DMS79 treated with DMSO at 0.1 percent for 48 hours (cell line): ENCODE results near the gene FAR1.
"Not testable (repeated sequence)": the region's sequence is repeated elsewhere in the genome, so short reads cannot be mapped to it uniquely, and the experiment has no call there.

Source experiments
- DNase-seq: peaks from one replicate; lab custom pipeline; 2025; lab: John Stamatoyannopoulos, UW

The FAR1 gene

DNA sequence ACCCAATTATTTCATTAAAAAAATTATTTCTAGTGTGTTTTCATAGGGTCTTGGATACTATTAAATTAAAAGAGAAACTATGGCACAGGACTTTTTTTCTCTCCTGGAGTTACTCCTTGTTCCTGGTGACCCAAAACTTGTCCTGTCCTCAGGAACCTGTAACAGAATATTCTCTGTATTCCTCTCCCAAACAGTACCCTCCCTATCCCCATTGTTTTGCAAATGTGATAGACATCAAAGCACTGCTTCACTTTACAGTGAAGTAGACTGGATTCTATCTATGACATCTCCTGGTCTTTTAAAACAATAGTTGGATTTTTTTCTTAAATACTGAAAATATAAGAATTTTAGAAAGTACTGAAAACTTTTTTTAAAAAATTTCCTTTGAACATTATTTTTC is 37.2 kb downstream of the FAR1 start:
- DNase-seq = no peak

DNA sequence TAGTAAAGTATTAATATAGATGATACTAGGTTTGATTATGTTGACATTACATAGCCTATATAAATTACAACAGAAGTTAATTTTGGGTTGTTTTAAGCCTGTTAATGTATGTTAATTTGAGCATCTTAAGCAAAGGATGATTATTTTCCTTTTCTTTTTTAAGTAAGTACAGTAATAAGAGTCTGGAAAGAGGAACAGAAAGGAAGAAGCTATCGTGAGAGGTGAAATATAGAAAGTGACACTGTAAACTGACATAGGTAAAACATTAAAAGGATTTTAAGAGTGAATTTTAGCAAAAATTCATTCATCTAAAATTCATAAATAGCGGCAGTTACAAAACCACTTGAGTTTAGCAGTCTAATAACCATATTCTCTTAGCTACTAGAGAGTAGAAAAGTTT is 45.5 kb downstream of the FAR1 start:
- DNase-seq = no peak

DNA sequence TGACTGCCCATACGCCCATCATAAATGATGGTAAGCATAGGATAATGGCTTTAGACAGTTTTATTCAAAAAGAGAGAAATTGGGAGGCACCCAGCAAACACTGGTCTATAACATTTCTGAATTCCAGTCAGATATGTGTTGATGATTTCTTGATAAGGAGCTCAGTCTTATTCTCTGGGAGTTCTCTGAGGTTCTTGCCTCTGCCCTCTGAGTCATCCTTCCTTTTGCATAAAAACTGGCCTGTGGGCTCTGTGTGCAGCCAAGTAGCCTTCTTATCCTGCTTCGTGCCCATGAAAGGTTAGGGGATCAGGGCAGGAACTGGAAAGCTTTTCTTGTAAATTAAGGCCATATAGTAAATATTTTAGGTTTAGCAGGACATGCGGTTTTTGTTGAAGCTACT is 48.9 kb downstream of the FAR1 start:
- no peak for DNase-seq

DNA sequence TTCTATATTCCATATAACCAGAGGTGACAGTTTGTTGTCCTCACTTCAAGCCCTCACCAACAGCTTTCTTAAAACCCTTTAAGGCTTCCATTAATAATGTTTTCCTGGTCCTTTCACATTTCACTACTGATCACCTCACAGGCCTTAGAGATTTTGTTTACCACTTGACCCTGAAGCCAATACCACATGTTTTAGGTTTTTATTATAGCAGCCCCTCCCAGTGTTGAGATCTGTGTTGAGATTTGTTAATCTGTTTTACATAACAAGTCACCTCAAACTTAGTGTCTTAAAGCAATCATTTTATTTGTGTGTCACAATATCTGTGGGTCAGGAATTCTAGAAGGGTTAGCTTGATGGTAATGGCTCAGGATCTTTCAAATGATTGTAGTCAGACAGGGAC is 49.9 kb downstream of the FAR1 start:
- no peak for DNase-seq

DNA sequence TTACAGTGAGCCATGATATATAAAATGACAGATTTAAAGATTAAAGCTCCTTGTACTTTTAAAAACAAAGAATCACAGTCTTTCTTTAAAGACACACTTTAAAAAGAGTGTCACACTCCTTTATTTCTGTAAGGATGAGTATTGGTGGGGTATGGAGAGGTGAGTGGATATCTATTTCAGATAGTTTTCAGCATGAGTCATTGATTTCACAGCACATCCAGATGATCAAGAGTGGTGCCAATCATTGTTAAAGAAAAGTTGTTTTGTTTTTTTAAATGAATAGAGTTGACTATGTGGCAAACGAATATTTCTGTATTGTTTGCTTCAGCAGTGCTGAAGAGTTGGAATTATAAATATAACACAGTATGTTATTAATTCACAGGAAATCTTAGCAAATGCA is 52.5 kb downstream of the FAR1 start:
- no peak for DNase-seq

DNA sequence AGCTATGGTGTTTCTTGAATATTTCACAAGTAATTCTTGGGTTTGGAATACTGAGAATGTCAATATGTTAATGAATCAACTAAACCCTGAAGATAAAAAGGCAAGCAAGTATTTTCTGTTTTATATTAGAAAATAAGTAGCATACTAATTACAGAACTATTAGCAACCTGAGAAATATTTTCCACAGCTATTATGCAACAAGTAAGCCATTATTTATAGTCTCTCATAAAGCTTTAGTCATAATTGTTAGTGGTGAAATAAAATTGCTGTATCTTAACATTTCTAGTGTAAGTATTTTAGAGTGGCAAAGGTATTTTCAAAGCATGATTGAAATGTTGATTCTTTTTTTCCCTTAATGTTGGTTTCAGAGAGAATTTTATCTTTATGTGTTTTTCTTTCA is 53.3 kb downstream of the FAR1 start:
- no peak for DNase-seq

DNA sequence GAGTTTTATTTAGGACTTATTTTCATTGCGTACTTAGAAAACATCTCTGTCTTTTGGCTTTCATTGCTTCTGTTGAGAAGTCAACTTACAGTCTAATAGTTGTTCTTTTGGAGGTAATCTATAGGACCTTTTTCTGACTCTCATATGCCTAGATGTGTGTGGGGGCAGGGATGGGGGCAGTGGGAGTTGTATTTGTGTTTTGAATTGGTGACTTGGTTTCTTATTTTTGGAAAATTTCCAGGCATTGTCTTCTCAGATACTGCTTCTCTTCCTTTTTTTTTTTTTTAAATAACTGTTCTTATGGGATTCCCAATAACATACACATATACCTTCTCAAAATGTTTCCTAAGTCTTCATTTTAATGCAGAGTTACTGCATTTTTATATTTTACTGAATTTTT is 58.0 kb downstream of the FAR1 start:
- DNase-seq = no peak

DNA sequence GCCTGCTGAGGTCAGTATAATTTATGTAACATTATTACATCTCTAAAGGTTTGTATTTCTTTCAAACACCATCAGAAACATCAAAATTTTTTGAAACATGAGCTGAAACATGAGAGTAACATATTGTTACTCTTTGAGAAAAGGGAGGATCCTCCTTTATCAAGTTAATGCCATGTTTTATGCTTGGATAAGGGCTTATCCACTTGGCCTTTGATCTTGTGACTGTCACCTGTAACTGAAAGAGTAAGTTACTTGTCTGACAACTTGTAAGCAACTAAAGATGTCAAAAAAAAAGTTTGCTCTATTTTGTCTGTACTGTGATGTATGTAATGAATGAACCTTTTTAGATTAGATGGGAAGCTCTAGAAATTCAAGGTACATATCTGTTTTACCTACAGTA is 59.6 kb downstream of the FAR1 start:
- no peak for DNase-seq

DNA sequence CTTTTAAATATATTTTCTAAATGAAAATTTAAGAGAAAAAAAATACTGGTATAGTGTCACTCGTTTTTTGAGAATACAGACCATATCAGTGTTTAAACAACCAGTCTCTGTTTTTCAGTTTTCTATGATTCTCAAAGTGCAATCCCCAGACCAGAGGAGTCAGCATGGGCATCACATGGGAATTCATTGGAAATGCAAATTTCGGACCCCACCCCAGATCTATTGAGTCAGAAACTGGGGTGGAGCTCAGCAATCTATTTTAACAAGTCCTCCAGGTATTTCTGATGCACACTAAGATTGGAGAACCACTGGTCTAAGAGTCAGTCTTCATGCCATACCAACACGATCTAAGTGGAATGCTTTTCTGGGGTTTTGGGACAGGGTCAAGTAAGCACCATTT is 66.1 kb downstream of the FAR1 start:
- DNase-seq = no peak

DNA sequence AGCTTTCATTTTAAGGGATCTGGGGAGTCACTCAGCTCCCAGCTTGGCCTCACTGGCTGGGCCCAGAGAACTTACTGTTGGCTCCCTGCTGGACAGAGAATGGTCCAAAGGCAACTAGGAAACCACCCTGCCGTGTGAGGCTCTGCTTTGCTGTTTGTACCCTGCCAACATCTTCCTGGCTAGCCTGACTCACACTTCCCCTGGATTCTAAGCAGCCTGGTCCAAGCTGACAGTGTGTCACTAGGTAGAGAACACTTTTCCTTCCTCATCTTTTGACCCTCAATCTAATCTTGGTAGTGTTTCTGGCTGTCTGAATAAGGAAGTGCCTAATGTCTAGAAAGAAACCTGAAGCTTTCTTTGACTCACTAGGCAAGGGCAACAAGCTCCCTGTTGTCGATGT is 76.7 kb downstream of the FAR1 start:
- DNase-seq = no peak

DNA sequence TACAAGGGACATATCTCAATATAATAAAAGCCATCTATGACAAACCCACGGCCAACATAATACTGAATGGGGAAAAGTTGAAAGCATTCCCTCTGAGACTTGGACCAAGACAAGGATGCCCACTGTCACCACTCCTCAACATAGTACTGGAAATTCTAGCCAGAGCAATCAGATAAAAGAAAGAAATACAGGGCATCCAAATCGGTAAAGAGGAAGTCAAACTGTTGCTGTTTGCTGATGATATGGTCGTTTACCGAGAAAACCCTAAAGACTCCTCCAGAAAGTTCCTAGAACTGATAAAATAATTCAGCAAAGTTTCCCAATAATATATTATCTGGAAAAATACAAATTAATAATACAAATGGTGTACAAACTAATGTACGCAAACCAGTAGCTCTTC is 84.8 kb downstream of the FAR1 start:
- DNase-seq = not testable (repeated sequence)

DNA sequence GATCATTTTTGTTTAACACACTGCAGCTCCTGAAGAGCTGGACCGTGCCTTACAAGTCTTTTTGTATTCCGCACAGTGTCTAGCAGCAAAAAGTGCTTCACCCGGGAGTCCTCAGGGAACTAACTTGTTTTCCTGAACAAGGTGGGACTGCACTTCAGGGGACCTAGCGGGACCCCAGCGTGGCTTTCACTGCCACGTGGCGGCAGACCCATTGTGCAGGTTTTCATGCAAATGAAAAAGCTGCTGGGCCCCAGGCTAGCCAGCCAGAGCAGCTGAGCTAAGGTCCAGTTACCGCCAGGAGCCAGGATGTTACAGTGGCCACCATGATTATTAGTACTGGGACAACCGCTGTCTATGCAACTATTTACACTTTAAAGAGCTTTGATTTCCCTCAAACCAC is 90.6 kb downstream of the FAR1 start:
- DNase-seq = no peak

DNA sequence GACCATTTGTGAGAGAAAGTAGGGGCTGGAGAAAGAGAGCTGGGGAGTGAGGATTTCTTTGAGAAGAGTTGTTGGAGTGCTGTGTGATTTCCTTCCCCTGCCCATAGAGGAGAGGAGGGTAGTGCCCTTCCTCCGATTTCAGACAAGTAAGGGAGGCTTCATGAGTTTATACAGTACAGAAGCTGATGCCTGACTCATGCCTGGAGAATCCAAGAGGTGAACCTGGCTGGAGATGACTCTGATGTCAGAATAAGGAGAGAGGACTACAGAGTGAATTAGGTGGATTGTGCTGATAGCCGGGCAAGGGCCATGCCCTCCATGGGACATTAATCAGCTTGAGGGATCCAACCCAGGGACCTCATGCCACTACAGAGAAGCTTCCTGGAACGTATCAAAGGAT is 91.6 kb downstream of the FAR1 start:
- DNase-seq = no peak

DNA sequence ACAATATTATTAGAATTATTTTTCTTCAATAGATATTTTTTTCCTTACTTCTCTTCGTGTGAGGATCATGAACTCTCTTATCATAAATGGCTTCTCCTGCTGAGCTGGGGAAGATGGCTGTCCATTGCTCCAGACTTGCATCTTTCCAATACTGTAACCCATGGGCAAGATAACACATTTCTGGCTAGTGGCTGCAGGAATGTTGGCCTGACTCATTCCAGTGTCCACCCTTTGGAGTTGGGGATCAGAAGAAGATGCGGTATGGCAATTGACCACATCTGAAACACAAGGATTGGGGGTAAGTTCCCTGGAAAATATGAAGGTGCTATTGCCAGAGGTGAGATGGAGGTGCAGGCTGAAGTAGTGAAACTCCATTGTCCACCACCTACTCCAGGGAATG is 92.8 kb downstream of the FAR1 start:
- no peak for DNase-seq

DNA sequence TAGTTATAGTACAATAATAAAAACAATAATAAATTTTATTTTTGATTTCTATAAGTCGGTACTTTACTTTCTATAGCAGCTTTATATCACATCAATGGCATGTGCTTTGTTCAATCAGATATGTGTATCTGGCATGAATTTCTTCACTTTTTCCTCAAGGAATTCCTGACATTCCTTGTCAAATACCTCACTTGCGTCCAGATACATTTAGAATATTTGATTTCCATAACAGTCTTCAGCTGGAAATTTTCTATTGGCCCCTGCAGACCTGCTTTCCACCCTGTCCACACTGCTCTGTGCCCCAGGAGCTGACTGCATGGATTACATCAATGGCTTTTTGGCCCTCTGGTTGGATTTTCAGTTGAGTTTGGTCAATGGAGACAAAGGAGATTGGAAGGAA is 93.2 kb downstream of the FAR1 start:
- no peak for DNase-seq

DNA sequence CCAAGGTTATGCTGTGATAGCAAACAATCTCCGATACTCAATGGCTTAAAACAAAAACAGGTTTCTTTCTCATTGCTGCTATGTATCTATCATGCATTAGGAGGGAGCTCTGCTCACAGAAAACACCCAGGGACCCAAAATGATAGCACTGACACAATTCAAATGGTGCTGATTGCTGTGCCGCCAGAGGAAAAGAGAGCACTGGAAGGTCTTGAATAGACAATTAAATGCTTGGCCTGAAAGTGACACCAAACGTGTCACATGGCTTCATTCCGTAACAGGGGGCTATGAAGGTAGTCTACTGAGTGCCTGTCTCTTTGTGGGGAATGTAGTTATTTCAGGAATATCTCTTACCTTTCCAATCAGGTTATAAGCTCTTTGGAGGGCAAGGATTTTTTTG is 94.2 kb downstream of the FAR1 start:
- DNase-seq = no peak

DNA sequence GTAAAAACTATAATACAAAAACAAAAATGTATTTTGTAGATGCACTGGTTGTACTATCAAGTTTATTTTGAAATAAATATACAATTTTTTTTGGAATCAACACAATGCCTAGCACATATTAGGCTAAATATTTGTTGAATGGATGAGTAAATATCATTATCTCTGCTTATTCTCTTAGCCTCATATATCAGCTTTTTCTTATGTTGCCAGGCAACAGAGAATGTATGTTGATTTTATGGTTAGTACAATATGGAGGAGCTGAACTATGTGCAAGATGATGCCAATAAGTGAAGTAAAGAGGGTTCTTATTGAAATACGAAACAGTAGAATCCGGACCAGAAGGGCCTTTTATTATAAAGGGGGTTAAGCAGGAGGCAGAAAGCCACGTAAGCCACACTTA is 94.9 kb downstream of the FAR1 start:
- DNase-seq = no peak

DNA sequence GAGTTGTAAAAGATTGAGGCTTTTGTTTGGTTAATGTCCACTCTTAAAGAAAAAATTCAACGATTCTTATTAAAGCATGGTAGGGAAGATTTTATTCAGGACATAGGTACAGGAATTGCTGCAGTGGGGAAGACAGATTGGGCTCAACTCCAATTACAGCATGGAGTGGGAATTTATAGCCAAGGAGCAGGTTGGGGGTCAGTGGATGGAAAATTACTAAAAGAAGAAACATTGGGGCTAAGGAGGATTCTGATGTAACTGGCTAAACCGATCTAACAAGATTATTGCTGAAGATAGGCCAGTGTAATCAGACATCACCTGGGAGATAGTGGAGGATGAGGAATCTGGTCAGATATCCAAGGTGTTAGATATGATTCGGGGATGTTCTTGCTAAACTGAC is 97.4 kb downstream of the FAR1 start:
- DNase-seq = no peak

DNA sequence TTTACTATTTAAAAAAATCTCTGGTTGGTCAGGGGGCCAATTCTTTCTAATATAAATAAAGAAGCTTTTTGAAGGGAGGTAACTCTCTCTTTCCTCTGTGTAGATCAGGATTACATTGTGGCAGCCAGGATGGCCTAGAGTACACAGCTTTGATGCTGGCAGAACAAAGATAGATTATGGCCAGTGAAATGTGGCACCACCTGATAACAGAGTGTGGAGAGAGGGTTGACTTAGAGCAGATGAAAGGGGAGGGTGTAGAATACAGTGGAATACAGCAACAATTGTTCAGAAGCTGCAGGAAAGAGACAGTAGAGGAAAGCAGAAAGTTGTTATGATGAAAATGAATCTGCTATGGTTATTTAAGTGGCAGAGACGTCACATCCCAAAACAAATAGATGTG is 99.0 kb downstream of the FAR1 start:
- DNase-seq = no peak

DNA sequence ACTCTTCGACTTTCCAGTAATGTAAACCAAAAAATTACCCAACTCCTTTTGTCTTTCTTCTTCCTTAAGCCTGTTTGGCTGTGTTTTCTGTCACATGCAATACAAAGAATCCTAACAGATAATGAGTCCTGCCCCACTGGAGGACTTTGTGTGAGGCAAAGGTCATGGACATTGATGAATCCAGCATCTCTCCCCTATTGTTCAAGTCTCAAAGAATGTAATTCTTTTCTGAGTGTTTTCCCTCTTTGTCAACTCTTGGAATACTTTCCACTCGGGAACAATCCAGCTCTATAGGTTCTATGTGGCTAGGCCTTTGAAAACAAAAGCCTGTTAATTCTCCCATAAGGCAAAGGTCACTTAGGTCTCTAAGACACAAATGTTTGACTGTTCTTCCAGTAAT is 100.7 kb downstream of the FAR1 start:
- DNase-seq = no peak

DNA sequence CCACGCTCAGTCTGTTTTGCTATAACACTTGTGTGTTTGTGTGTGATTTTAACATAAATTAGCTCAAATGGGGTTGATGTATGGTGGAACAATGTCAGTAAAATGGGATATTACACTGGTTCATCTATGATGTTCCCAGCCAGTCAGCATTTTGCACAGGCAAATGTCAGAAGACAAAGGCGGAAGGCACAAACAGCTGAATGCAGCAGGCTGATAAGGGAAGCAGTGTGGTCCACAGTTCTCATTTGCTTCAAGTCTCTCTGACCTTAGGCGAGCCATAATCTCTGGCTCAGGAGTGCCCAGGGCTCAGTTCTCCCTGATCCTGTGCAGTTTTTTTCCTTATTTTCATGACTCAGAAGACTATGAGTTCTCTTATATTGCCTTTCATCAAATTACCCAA is 102.7 kb downstream of the FAR1 start:
- DNase-seq = no peak

DNA sequence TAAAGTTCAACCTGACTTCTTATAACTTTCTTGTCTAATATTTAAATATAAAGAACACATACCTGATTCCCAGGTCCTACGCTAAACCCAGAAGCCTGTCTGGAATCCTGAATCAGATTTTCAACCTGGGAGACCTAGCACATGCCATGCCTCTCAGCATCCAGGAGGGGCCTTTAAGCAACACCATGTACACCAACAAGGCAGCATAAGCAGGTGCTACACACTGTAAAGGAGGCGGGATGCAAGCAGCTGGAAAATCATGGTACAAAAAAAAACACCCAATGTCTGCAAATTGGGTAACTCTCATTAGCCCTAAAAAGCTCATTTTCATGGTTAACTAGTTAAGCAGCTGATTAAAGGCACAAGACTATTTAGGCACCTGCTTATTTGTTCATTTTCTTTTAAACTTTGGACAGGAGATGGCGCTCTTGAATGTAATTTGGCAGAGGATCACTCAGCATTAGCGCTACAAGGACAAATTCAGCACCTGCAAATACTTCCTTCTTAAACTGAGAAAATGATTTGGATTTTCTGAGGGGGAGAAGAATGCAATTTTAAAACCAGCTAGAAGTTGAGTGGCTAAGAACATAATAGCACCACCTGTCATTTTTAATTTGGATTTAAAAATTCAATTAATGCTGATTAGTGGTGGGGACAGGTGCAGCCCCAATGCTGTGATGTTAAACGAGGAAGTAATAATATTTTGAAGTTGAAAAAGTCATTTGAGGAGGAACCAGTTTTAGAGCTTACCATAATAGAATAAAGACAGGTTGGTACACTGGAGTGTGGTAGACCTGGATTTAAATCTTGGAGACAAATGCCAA is 104.0 kb downstream of the FAR1 start:
- DNase-seq = peak; percentile 82

DNA sequence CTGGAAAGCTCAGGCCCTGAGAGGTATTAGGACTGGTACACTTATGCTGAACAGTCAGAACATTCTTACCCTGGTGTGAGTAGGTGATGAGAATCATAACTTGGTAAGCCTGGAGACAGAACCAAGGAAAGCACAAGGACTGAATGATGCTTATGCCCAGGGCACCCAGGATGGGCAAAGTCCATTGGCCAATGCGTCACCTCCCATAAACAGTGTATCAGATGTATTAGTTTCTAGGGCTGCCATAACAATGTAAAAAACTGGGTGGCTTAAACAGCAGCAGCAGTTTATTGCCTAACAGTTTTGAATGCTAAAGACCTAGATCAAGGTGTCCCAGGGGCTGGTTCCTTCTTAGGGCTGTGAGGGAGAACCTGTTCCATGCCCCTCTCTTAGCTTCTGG is 107.0 kb downstream of the FAR1 start:
- DNase-seq = no peak

DNA sequence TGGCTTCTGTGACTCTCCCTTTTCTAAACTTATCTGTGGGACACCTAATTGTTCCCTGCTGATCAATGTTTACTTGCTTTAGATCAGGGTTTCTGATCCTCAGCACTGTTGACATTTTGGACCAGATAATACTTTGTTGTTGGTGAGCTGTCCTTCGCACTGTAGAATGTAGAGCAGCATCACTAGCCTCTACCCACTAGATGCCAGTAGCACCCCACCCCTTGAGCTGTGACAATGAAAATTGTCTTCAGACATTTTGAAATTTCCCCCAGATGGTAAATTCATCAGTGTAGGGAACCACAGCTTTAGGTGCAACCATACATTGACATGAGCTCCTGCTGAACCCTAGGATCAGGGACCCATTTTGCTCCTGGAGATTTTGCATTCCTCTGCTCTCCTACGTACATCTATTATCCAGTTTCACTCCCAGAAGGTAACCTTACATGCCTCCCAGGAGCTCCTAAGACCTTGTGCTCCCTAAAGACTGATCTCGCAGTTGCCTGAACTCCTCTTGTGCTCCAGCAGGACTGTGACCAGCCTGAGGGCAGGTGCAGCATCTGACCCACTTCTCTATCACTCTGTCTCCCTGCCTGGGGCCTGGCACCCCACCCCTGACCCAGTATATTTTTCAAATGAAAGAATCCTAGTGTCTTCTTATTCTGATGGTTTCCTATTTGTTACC is 107.8 kb downstream of the FAR1 start:
- DNase-seq = no peak
